Stromal cell of bone marrow (primary cell): ENCODE results near the gene ZNF292.
"Not testable (repeated sequence)": the region's sequence is repeated elsewhere in the genome, so short reads cannot be mapped to it uniquely, and the experiment has no call there.

ENCODE experiments used
- DNase-seq: peaks from one replicate; pipeline ENCODE4 v3.0.0-alpha.2; 2012; ENCODE audit warnings: low read depth

ZNF292 gene

GRCh38 chr6:87277123-87277522 lies 121.8 kb downstream of the ZNF292 start:
- no peak for DNase-seq

GRCh38 chr6:87279196-87279595 lies 123.8 kb downstream of the ZNF292 start:
- DNase-seq: no peak

DNA sequence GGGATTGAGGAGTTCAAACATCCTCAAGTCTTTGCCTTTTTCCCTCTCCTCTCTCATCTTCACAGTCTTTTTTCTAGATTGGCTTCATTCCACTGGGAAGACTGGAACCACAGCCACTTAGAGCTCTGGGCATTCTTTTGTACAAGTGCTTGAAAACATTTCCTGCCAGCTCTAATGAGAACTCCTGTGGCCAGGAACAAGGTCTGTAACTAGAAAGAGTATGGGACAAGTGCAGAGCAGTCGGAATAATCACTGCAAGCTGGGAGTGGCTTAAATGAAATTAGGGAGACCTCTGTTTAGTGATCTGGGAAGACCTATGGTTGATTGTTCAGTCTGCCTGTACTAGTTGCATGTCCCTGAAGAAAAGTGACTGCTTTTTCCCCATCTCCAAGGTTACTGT lies 126.1 kb downstream of the ZNF292 start:
- DNase-seq: no peak

- DNase-seq: no peak
These were observed 127.4 kb downstream of the ZNF292 start for GRCh38 chr6:87282743-87283142.

- no peak for DNase-seq
These were observed 128.1 kb downstream of the ZNF292 start for GRCh38 chr6:87283461-87283860.

- DNase-seq: no peak
These were observed 131.9 kb downstream of the ZNF292 start for GRCh38 chr6:87287251-87287650.

DNA sequence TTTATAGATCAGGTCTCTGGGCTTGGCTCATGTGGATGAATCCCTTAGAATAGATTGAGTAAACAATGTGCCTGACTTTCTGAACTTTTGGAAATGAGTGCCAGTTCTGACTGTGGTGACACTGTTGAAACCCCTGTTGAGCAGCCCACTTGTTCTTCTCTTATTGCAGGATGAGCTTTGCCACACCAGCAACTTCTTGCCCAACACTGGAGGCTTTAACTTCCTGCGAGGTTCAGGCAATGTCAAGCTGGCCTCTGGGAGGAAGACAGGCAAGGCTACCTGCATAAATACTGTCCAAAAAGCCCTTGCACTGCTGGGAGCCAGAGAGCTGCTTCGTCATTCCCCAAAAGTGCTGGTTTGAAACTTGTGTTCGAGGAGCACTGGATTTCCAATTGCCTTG lies 134.2 kb downstream of the ZNF292 start:
- no peak for DNase-seq

DNA sequence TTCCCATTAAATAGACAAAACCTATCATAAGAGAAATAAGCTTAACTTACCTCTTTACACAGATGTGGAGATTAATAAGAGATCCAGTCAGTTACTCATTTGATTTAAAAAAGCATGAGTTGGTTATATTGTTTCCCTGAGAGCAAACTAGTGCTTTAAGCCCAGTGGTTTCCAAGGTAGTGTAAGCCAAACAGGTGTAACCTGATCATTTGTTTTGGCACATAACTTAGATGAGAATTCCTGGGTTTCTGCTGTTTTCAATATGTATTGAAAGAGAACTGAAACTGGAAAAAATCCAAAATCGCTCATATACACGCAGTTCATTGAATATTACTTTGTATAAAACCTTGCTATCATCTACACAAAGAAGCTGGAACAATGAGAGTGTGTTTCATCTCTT lies 136.5 kb downstream of the ZNF292 start:
- no peak for DNase-seq

- no peak for DNase-seq
These were observed 138.2 kb downstream of the ZNF292 start for GRCh38 chr6:87293526-87293925.

DNA sequence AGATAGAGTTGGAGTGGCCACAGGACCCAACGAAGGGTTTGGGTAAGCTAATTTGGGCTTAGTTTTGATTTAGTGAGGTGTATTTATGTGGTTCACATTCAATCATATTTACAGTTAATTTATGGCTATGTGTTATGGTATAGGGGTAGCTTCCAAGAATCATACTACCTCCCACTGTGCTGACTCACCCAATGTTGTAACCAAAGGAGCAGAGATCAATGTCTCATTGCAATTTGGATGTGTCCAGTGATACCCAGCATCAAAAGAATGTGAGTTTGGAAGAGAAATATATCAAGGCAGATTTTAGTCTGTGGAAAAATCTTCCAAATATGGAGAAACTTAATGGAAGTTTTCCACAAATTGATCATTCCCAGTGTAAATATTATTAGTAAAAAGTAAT lies 141.8 kb downstream of the ZNF292 start:
- peak; percentile 6 for DNase-seq

DNA sequence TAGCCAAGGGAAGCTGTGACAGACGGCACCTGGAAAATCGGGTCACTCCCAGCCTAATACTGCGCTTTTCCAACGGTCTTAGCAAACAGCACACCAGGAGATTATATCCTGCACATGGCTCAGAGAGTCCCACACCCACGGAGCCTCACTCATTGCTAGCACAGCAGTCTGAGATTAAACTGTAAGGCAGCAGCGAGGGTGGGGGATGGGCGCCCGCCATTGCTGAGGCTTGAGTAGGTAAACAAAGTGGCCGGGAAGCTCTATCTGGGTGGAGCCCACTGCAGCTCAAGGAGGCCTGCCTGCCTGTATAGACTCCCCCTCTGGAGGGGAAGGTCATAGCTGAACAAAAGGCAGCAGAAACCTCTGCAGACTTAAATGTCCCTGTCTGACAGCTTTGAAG lies 145.9 kb downstream of the ZNF292 start:
- not testable (repeated sequence) for DNase-seq

- DNase-seq: no peak
These were observed 153.6 kb downstream of the ZNF292 start for GRCh38 chr6:87308970-87309369.

DNA sequence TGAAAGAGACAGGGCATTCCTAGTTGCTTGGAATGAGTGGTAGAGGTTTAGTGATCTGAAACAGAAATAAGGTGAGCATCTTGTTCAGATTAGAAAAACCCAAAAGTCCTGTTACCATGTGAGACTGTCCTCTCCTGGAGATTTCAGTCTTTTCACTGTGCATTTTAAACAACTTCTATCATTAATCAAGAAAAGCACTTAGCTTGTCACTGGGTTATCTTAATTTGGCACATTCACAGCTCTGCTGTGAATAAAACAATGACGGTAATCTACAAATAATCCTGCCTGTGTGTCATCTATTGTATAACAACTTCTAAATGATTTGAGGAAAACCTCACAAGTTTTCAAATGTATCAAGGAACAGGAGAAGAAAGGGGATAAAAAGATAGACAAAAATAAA lies 157.5 kb downstream of the ZNF292 start:
- DNase-seq: no peak
